HCT116 (cell line): ENCODE results near the gene AGAP5. TPM values are rescaled to one million over a fixed set of nuclear protein-coding genes. Genes with fewer than 3 reads are reported as not detected.
A peak's percentile ranks its signal among the peaks of the same experiment; 100 is the strongest.

ENCODE experiments used
- ATAC-seq: fragments of 200-7000 bp; cut with Tn5 transposase; 2 replicates; pipeline ENCODE4 v1.9.1; 2020; ENCODE audit warnings: mild to moderate bottlenecking, moderate library complexity
- BruUV-seq: library from RNA; stranded (reverse); fragments of 400-500 nt; replicated peaks from 2 replicates; lab custom pipeline; 2021; lab: Mats Ljungman, UMichigan
- CTCF ChIA-PET: fragments of 300-600 bp; sonication (Branson Sonifier 250); formaldehyde crosslinking; loops from one replicate; lab custom pipeline; 2021; ENCODE audit warnings: antibody characterized with exemption; lab: Charles Lee
- POLR2A ChIA-PET: fragments of 300-600, 350-600 bp; sonication (Branson Sonifier 250); formaldehyde crosslinking; loops from one replicate; lab custom pipeline; 2021; ENCODE audit warnings: antibody characterized with exemption; lab: Charles Lee
- RAD21 ChIA-PET, 2 experiments: fragments of 300-600 bp; sonication (Branson Sonifier 250); formaldehyde crosslinking; loops; one replicate each; lab custom pipeline; 2023; ENCODE audit warnings: low total read pairs in 2 of 2; ENCODE audit not compliant: uncharacterized antibody in 2 of 2, unreplicated experiment in 2 of 2, low non-redundant PET in 1 of 2; lab: Charles Lee
- DNase-seq: peaks from one replicate; pipeline ENCODE4 v3.0.0-alpha.2; 2010; ENCODE audit warnings: low read depth, low spot score
- H2AFZ ChIP-seq: fragments of 200-600 bp; shearing (Covaris generic), sonication (generic); 2 replicates; pipeline ENCODE4 v1.6.1; 2017; ENCODE audit warnings: low read depth, mixed run types, mixed read lengths, antibody characterized with exemption, low read length; ENCODE audit not compliant: poor library complexity, severe bottlenecking
- H3K27ac ChIP-seq: 2 replicates; pipeline ENCODE4 v1.5.1; 2012; ENCODE audit warnings: low read depth, low read length
- H3K27me3 ChIP-seq: fragments of 200-600 bp; sonication (generic); 2 replicates; pipeline ENCODE4 v1.6.1; 2016; ENCODE audit warnings: mixed run types, low read length, mixed read lengths; ENCODE audit not compliant: insufficient read depth
- H3K36me3 ChIP-seq, 2 experiments: fragments of 200-500 bp in 1 of 2; fragments of 200-600 bp in 1 of 2; sonication (Bioruptor generic) in 1 of 2; sonication (generic) in 1 of 2; 2 replicates each; pipeline versions ENCODE4 v1.5.1 to v1.6.1; 2014 to 2016; ENCODE audit warnings: low read length in 2 of 2, inconsistent platforms in 1 of 2, mixed read lengths in 1 of 2, mixed run types in 1 of 2; ENCODE audit not compliant: insufficient read depth in 2 of 2, control insufficient read depth in 1 of 2
- H3K4me1 ChIP-seq, 2 experiments: fragments of 200-600 bp in 1 of 2; sonication (generic) in 1 of 2; 2 replicates each; pipeline versions ENCODE4 v1.5.1 to v1.6.1; 2012 to 2017; ENCODE audit warnings: low read length in 2 of 2, inconsistent platforms in 1 of 2, mild to moderate bottlenecking in 1 of 2, mixed read lengths in 1 of 2, mixed run types in 1 of 2, moderate library complexity in 1 of 2; ENCODE audit not compliant: insufficient read depth in 2 of 2, control insufficient read depth in 1 of 2
- H3K4me2 ChIP-seq: fragments of 200-600 bp; sonication (generic); 2 replicates; pipeline ENCODE4 v1.6.1; 2017; ENCODE audit warnings: mixed run types, low read length, mixed read lengths
- H3K4me3 ChIP-seq, 2 experiments: fragments of 200-600 bp in 1 of 2; sonication (generic) in 1 of 2; replicated peaks in 1 of 2; 2 replicates each; pipeline ENCODE4 v1.5.1; 2011 to 2016; ENCODE audit warnings: low read length in 2 of 2, control low read depth in 1 of 2, low read depth in 1 of 2, mild to moderate bottlenecking in 1 of 2, mixed read lengths in 1 of 2, mixed run types in 1 of 2
- H3K79me2 ChIP-seq: fragments of 200-600 bp; sonication (generic); 2 replicates; pipeline ENCODE4 v1.6.1; 2017; ENCODE audit warnings: mild to moderate bottlenecking, mixed run types, low read length, moderate library complexity, mixed read lengths; ENCODE audit not compliant: insufficient read depth
- H3K9ac ChIP-seq: fragments of 200-600 bp; sonication (generic); 2 replicates; pipeline ENCODE4 v1.6.1; 2016; ENCODE audit warnings: low read length, mixed read lengths
- H3K9me2 ChIP-seq: fragments of 200-600 bp; sonication (generic), shearing (Covaris generic); 2 replicates; pipeline ENCODE4 v1.6.1; 2017; ENCODE audit warnings: mixed run types, mild to moderate bottlenecking, moderate library complexity; ENCODE audit not compliant: insufficient read depth
- H3K9me3 ChIP-seq, 2 experiments: fragments of 200-500 bp in 1 of 2; fragments of 200-600 bp in 1 of 2; sonication (Bioruptor generic) in 1 of 2; sonication (generic) in 1 of 2; 2 replicates each; pipeline ENCODE4 v1.6.1; 2014 to 2017; ENCODE audit warnings: low read length in 2 of 2, mixed read lengths in 2 of 2, inconsistent platforms in 1 of 2, low read depth in 1 of 2, mild to moderate bottlenecking in 1 of 2, mixed run types in 1 of 2, moderate library complexity in 1 of 2; ENCODE audit not compliant: control insufficient read depth in 1 of 2, insufficient read depth in 1 of 2
- H4K20me1 ChIP-seq: fragments of 200-600 bp; sonication (generic), shearing (Covaris generic); 2 replicates; pipeline ENCODE4 v1.6.1; 2017; ENCODE audit warnings: mixed run types, mild to moderate bottlenecking, moderate library complexity; ENCODE audit not compliant: insufficient read depth
- CEBPB ChIP-seq: IDR thresholded peaks from 2 replicates; pipeline ENCODE4 v1.6.1; 2012; ENCODE audit warnings: low read depth
- EGR1 ChIP-seq: IDR thresholded peaks from 2 replicates; pipeline ENCODE4 v1.6.1; 2012; ENCODE audit warnings: low read depth
- EZH2phosphoT487 ChIP-seq: fragments of 200-600 bp; IDR thresholded peaks from 2 replicates; pipeline ENCODE4 v1.6.1; 2018; ENCODE audit warnings: antibody characterized with exemption, borderline replicate concordance
- REST ChIP-seq: IDR thresholded peaks from 2 replicates; pipeline ENCODE4 v1.6.1; 2012; ENCODE audit warnings: low read depth
- SP1 ChIP-seq: IDR thresholded peaks from 2 replicates; pipeline ENCODE4 v1.6.1; 2012; ENCODE audit warnings: low read depth
- intact Hi-C: fragments of 100-400 bp; cut with micrococcal nuclease; formaldehyde crosslinking; loops from 2 replicates; pipeline ENCODE4 v1.10.0; 2022
- total RNA-seq: library from RNA; stranded (reverse); gene quantifications from one replicate; pipeline ENCODE4 v1.2.1, GENCODE V29; 2021; ENCODE audit not compliant: unreplicated experiment

AGAP5 gene
- total RNA-seq, 1 experiment from 2014 or later = 7.5 TPM

- ChIA-PET POLR2A (no interaction called here), CTCF (no interaction called here), RAD21 (no interaction called here)
- Histone ChIP-seq H3K27ac (no peak overlapping the region), H3K4me2 (peak overlapping the region; percentile 39), H3K9me3 (no peaks in the 10 kb centered on the region), H3K4me1 (peaks cover 0 to 7% of the 10 kb centered on the region in 2 experiments; a peak in 3 of 4 replicates), H3K9ac (no peak overlapping the region), H4K20me1 (no peaks in the 10 kb centered on the region), H3K9me2 (no peaks in the 10 kb centered on the region), H3K4me3 (no peak overlapping the region), H3K79me2 (no peaks in the 10 kb centered on the region), H3K27me3 (0 out of 2 replicates have a peak, but pooled peaks cover 4% of the 10 kb centered on the region), H2AFZ (no peak overlapping the region), H3K36me3 (no peaks in the 10 kb centered on the region)
- BruUV-seq = no TSS peak
- ATAC-seq = peak; percentile 13; the same call in 1 of the 2 replicates
- DNase-seq = no peak
- TF ChIP-seq REST (no peak), EZH2phosphoT487 (no peak), SP1 (no peak), EGR1 (no peak), CEBPB (no peak)
- intact Hi-C loops = no loop called here
Observed at GRCh38 chr10:73648975-73649829, 48.7 kb downstream of the AGAP5 start.
